IMR-90 (cell line): ENCODE measurements around the gene ST7. TPM values are rescaled to one million over a fixed set of nuclear protein-coding genes. Genes with fewer than 3 reads are reported as not detected.

Experiments
- ATAC-seq: fragments of 200-7000 bp; cut with Tn5 transposase; 2 replicates; pipeline ENCODE4 v1.9.1; 2020; ENCODE audit warnings: low read depth, mild to moderate bottlenecking, moderate library complexity
- BruUV-seq: library from RNA; stranded (reverse); fragments of 400-500 nt; replicated peaks from 2 replicates; lab custom pipeline; 2021; lab: Mats Ljungman, UMichigan
- CTCF ChIA-PET: fragments of 300-600 bp; formaldehyde crosslinking; extraction: SDS; loops from one replicate; lab custom pipeline; 2021; ENCODE audit warnings: antibody characterized with exemption; lab: Yijun Ruan, JAX
- POLR2A ChIA-PET: fragments of 300-600 bp; sonication (Branson Sonifier 250); formaldehyde crosslinking; loops from one replicate; lab custom pipeline; 2022; ENCODE audit warnings: antibody characterized with exemption; ENCODE audit not compliant: unreplicated experiment; lab: Charles Lee
- DNase-seq: peaks from one replicate; pipeline ENCODE4 v3.0.0; 2013
- H2AFZ ChIP-seq: replicated peaks from 2 replicates; pipeline ENCODE3; 2013; ENCODE audit warnings: low read length, mild to moderate bottlenecking; ENCODE audit not compliant: poor library complexity
- H2AK5ac ChIP-seq: 2 replicates; pipeline ENCODE4 v1.6.1; 2013; ENCODE audit warnings: low read depth, low read length, inconsistent platforms
- H2AK9ac ChIP-seq: replicated peaks from 2 replicates; pipeline ENCODE3; 2013; ENCODE audit warnings: mild to moderate bottlenecking, low read depth, low read length, moderate library complexity; ENCODE audit not compliant: poor library complexity
- H2BK120ac ChIP-seq: 2 replicates; pipeline ENCODE4 v1.6.1; 2013; ENCODE audit warnings: low read depth, low read length, inconsistent platforms
- H2BK15ac ChIP-seq: 3 replicates; pipeline ENCODE4 v1.6.1; 2013; ENCODE audit warnings: low read depth, low read length, inconsistent platforms
- H2BK20ac ChIP-seq: 2 replicates; pipeline ENCODE4 v1.6.1; 2013; ENCODE audit warnings: low read depth, mild to moderate bottlenecking, inconsistent platforms, low read length, moderate library complexity
- H2BK5ac ChIP-seq: 2 replicates; pipeline ENCODE4 v1.6.1; 2013; ENCODE audit warnings: mild to moderate bottlenecking, low read depth, low read length, inconsistent platforms; ENCODE audit not compliant: poor library complexity, severe bottlenecking
- H3K14ac ChIP-seq: replicated peaks from 2 replicates; pipeline ENCODE4 v1.6.1; 2013; ENCODE audit warnings: low read depth, low read length, inconsistent platforms
- H3K18ac ChIP-seq: 2 replicates; pipeline ENCODE4 v1.6.1; 2013; ENCODE audit warnings: low read depth, low read length, control low read depth
- H3K23ac ChIP-seq: 2 replicates; pipeline ENCODE4 v1.6.1; 2013; ENCODE audit warnings: low read depth, low read length, inconsistent platforms
- H3K27ac ChIP-seq: 2 replicates; pipeline ENCODE4 v1.5.1; 2013; ENCODE audit warnings: mild to moderate bottlenecking, control low read depth, low read length; ENCODE audit not compliant: insufficient read depth
- H3K27me3 ChIP-seq: 2 replicates; pipeline ENCODE4 v1.6.1; 2013; ENCODE audit warnings: low read length; ENCODE audit not compliant: control insufficient read depth, insufficient read depth
- H3K36me3 ChIP-seq: 2 replicates; pipeline ENCODE4 v1.6.1; 2013; ENCODE audit warnings: low read length, mixed read lengths; ENCODE audit not compliant: control insufficient read depth, insufficient read depth
- H3K4ac ChIP-seq: 2 replicates; pipeline ENCODE4 v1.6.1; 2013; ENCODE audit warnings: low read depth, low read length, inconsistent platforms
- H3K4me1 ChIP-seq: 2 replicates; pipeline ENCODE4 v1.6.1; 2013; ENCODE audit warnings: low read length, mixed read lengths; ENCODE audit not compliant: control insufficient read depth, insufficient read depth
- H3K4me2 ChIP-seq: 2 replicates; pipeline ENCODE4 v1.6.1; 2013; ENCODE audit warnings: low read depth, mild to moderate bottlenecking, control low read depth, low read length, moderate library complexity
- H3K4me3 ChIP-seq: 2 replicates; pipeline ENCODE4 v1.5.1; 2013; ENCODE audit warnings: low read depth, mild to moderate bottlenecking, control low read depth, low read length, moderate library complexity; ENCODE audit not compliant: insufficient read depth
- H3K56ac ChIP-seq: 2 replicates; pipeline ENCODE4 v1.6.1; 2013; ENCODE audit warnings: low read length, inconsistent platforms; ENCODE audit not compliant: insufficient read depth; ENCODE audit errors: extremely low read depth
- H3K79me1 ChIP-seq, 2 experiments: 2 replicates each; pipeline ENCODE4 v1.6.1; 2013; ENCODE audit warnings: low read length in 2 of 2, inconsistent platforms in 1 of 2, low read depth in 1 of 2
- H3K9ac ChIP-seq: 2 replicates; pipeline ENCODE4 v1.6.1; 2013; ENCODE audit warnings: low read depth, low read length, control low read depth
- H3K9me1 ChIP-seq: 2 replicates; pipeline ENCODE4 v1.6.1; 2013; ENCODE audit warnings: low read length, inconsistent platforms; ENCODE audit not compliant: insufficient read depth
- H3K9me3 ChIP-seq: 2 replicates; pipeline ENCODE4 v1.6.1; 2013; ENCODE audit warnings: low read length; ENCODE audit not compliant: control insufficient read depth, insufficient read depth
- H4K20me1 ChIP-seq: 2 replicates; pipeline ENCODE4 v1.6.1; 2013; ENCODE audit warnings: low read length, inconsistent platforms; ENCODE audit not compliant: insufficient read depth
- H4K5ac ChIP-seq: 2 replicates; pipeline ENCODE4 v1.6.1; 2013; ENCODE audit warnings: mild to moderate bottlenecking, low read depth, low read length, control low read depth
- H4K8ac ChIP-seq, 2 experiments: 2 replicates each; pipeline ENCODE4 v1.6.1; 2013; ENCODE audit warnings: low read depth in 2 of 2, low read length in 2 of 2, control low read depth in 1 of 2, inconsistent platforms in 1 of 2
- H4K91ac ChIP-seq: 2 replicates; pipeline ENCODE4 v1.6.1; 2013; ENCODE audit warnings: low read depth, low read length, inconsistent platforms; ENCODE audit not compliant: insufficient read depth
- BHLHE40 ChIP-seq: fragments of 150-350 bp; IDR thresholded peaks from 2 replicates; pipeline ENCODE4 v1.6.1; 2016; ENCODE audit warnings: mild to moderate bottlenecking, low read depth, low read length
- CEBPB ChIP-seq: IDR thresholded peaks from 2 replicates; pipeline ENCODE4 v1.6.1; 2012; ENCODE audit warnings: low read depth, low read length, improper control_type of control experiment
- CHD1 ChIP-seq: IDR thresholded peaks from 2 replicates; pipeline ENCODE4 v1.6.1; 2012; ENCODE audit warnings: low read depth, low read length, improper control_type of control experiment
- CTCF ChIP-seq: conservative IDR thresholded peaks from 2 replicates; pipeline ENCODE4 v1.5.1; 2012; ENCODE audit warnings: mild to moderate bottlenecking, low read depth, low read length, improper control_type of control experiment
- ELK1 ChIP-seq: fragments of 150-350 bp; IDR thresholded peaks from 2 replicates; pipeline ENCODE4 v1.6.1; 2016; ENCODE audit warnings: low read depth, mild to moderate bottlenecking, low read length, moderate library complexity, borderline replicate concordance
- FOS ChIP-seq: fragments of 150-350 bp; IDR thresholded peaks from 2 replicates; pipeline ENCODE4 v1.6.1; 2016; ENCODE audit warnings: low read depth, low read length
- MAFK ChIP-seq: IDR thresholded peaks from 2 replicates; pipeline ENCODE4 v1.6.1; 2012; ENCODE audit warnings: low read depth, low read length, improper control_type of control experiment
- MAZ ChIP-seq: IDR thresholded peaks from 2 replicates; pipeline ENCODE4 v1.6.1; 2012; ENCODE audit warnings: low read depth, mild to moderate bottlenecking, low read length, improper control_type of control experiment, moderate library complexity, borderline replicate concordance
- MXI1 ChIP-seq: IDR thresholded peaks from 2 replicates; pipeline ENCODE4 v1.6.1; 2012; ENCODE audit warnings: low read depth, mild to moderate bottlenecking, low read length, moderate library complexity, borderline replicate concordance
- NFE2L2 ChIP-seq: fragments of 150-350 bp; IDR thresholded peaks from 2 replicates; pipeline ENCODE4 v1.6.1; 2016; ENCODE audit warnings: low read depth, mild to moderate bottlenecking, low read length
- POLR2A ChIP-seq: IDR thresholded peaks from 2 replicates; pipeline ENCODE4 v1.6.1; 2012; ENCODE audit warnings: mild to moderate bottlenecking, low read depth, low read length
- RAD21 ChIP-seq: IDR thresholded peaks from 2 replicates; pipeline ENCODE4 v1.6.1; 2012; ENCODE audit warnings: low read length, improper control_type of control experiment
- RCOR1 ChIP-seq: IDR thresholded peaks from 2 replicates; pipeline ENCODE4 v1.6.1; 2012; ENCODE audit warnings: mild to moderate bottlenecking, low read length, improper control_type of control experiment; ENCODE audit not compliant: insufficient replicate concordance
- RFX5 ChIP-seq: IDR thresholded peaks from 2 replicates; pipeline ENCODE4 v1.8.0; 2012; ENCODE audit warnings: low read depth, mild to moderate bottlenecking, low read length, moderate library complexity
- SMC3 ChIP-seq: fragments of 150-350 bp; IDR thresholded peaks from 2 replicates; pipeline ENCODE4 v1.6.1; 2016; ENCODE audit warnings: low read depth, mild to moderate bottlenecking, antibody characterized with exemption, low read length, moderate library complexity
- USF2 ChIP-seq: fragments of 150-350 bp; IDR thresholded peaks from 2 replicates; pipeline ENCODE4 v1.6.1; 2017; ENCODE audit warnings: mild to moderate bottlenecking, antibody characterized with exemption, low read length, low read depth
- WGBS, 2 experiments: methylation state at CpG; one replicate each; pipeline versions ENCODE4 v1.1.5 to v1.1.7; 2013; ENCODE audit warnings: missing lambda C conversion rate in 2 of 2; ENCODE audit not compliant: insufficient read length in 1 of 2; ENCODE audit errors: extremely low coverage in 2 of 2; 5-methylcytosine and 5-hydroxymethylcytosine counted together
- dilution Hi-C: fragments of 300-500 bp; cut with HindIII; formaldehyde crosslinking; loops from one replicate; pipeline ENCODE4 v1.14.3; 2018; ENCODE audit warnings: low sequenced_read_pairs; ENCODE audit not compliant: unreplicated experiment
- in situ Hi-C: fragments of 300-500 bp; cut with MboI; formaldehyde crosslinking; loops from 3 replicates; pipeline ENCODE4 v1.14.3; 2019; ENCODE audit warnings: low sequenced_read_pairs, inconsistent platforms, mixed read lengths
- intact Hi-C: fragments of 100-400 bp; cut with micrococcal nuclease; formaldehyde crosslinking; loops from 2 replicates; pipeline ENCODE4 v1.10.0; 2022
- polyA plus RNA-seq, 3 experiments: library from polyadenylated mRNA; depleted of rRNA; stranded (reverse); fragments of >200 nt; gene quantifications; 2 replicates each; pipeline ENCODE4 v1.2.3, GENCODE V29; 2012; ENCODE audit warnings: low replicate concordance in 1 of 3
- total RNA-seq: library from RNA; depleted of rRNA; stranded (reverse); fragments of >200 nt; gene quantifications from 2 replicates; pipeline ENCODE4 v1.2.3, GENCODE V29; 2012

ST7 gene
- total and polyA plus RNA-seq, 2 of the 4 experiments (the other 2 are of a cell fraction), result 18.6 to 26.0 TPM

GRCh38 chr7:116997972-116998371, 44.7 kb downstream of the ST7 start:
- H3K18ac ChIP-seq, result no peak overlapping the region
- no peak overlapping the region for H2AK9ac ChIP-seq
- H3K9me1 ChIP-seq, result no peaks in the 10 kb centered on the region
- no peak for TF ChIP-seq MAZ
- TF ChIP-seq CHD1, result no peak
- no peak for TF ChIP-seq CEBPB
- no peak for TF ChIP-seq ELK1
- TF ChIP-seq MAFK, result no peak
- TF ChIP-seq BHLHE40, result no peak
- TF ChIP-seq CTCF, result no peak
- TF ChIP-seq SMC3, result no peak
- no peak for TF ChIP-seq POLR2A
- no peak for TF ChIP-seq RFX5
- no peak for TF ChIP-seq NFE2L2
- no peak for TF ChIP-seq MXI1
- TF ChIP-seq RCOR1, result no peak
- no peak for TF ChIP-seq RAD21
- TF ChIP-seq USF2, result no peak
- TF ChIP-seq FOS, result no peak
- intact Hi-C loops, result no loop called here
- dilution Hi-C loops, result no loop called here
- no peak overlapping the region for H2BK15ac ChIP-seq
- DNase-seq, result no peak
- no peak overlapping the region for H3K14ac ChIP-seq
- H4K91ac ChIP-seq, result no peak overlapping the region
- H3K4me1 ChIP-seq, result peaks cover 5% of the 10 kb centered on the region; the same call in 1 of the 2 replicates
- in situ Hi-C loops, result no loop called here
- H3K9ac ChIP-seq, result no peak overlapping the region
- H2BK5ac ChIP-seq, result no peak overlapping the region
- no peak overlapping the region for H3K23ac ChIP-seq
- no peaks in the 10 kb centered on the region for H3K27me3 ChIP-seq
- H3K79me1 ChIP-seq, result peaks cover 18 to 20% of the 10 kb centered on the region in 2 experiments
- H3K9me3 ChIP-seq, result 0 out of 2 replicates have a peak, but pooled peaks cover 3% of the 10 kb centered on the region
- H3K36me3 ChIP-seq, result no peaks in the 10 kb centered on the region
- H3K56ac ChIP-seq, result no peak overlapping the region
- no peaks in the 10 kb centered on the region for H4K20me1 ChIP-seq
- H2AK5ac ChIP-seq, result no peak overlapping the region
- no peak overlapping the region for H2BK20ac ChIP-seq
- H2AFZ ChIP-seq, result no peak overlapping the region
- H2BK120ac ChIP-seq, result no peak overlapping the region
- no peak for ATAC-seq
- no peak overlapping the region for H3K4me3 ChIP-seq
- no peak overlapping the region for H3K4ac ChIP-seq
- BruUV-seq, result no TSS peak
- 97% methylated on average over 16 of the region's 27 CpGs; no CpG with 5 or more reads in 1 of the 2 experiments for WGBS, 2 experiments
- ChIA-PET POLR2A (interaction anchor here (0.5 kb wide), 1 partner anchor 11 kb away, joined by 26 read pairs; no protein-coding TSS in a partner anchor), CTCF (no interaction called here)
- no peak overlapping the region for H4K5ac ChIP-seq
- H4K8ac ChIP-seq, result no peak overlapping the region
- no peak overlapping the region for H3K4me2 ChIP-seq
- no peak overlapping the region for H3K27ac ChIP-seq
